Endothelial cell of umbilical vein (primary cell): ENCODE results near the gene CCNJL. TPM values are rescaled to one million over a fixed set of nuclear protein-coding genes. Genes with fewer than 3 reads are reported as not detected.
A peak's percentile ranks its signal among the peaks of the same experiment; 100 is the strongest.
"Not testable (repeated sequence)": the region's sequence is repeated elsewhere in the genome, so short reads cannot be mapped to it uniquely, and the experiment has no call there.

Experiments used
- BruUV-seq: library from RNA; stranded (reverse); fragments of 400-500 nt; replicated peaks from 2 replicates; lab custom pipeline; 2021; lab: Mats Ljungman, UMichigan
- CTCF ChIA-PET: fragments of 300-600, 350-600 bp; sonication (Branson Sonifier 250); formaldehyde crosslinking; loops from one replicate; lab custom pipeline; 2021; ENCODE audit warnings: antibody characterized with exemption, inconsistent platforms; lab: Charles Lee
- POLR2A ChIA-PET: fragments of 300-600, 350-600 bp; sonication (Branson Sonifier 250); formaldehyde crosslinking; loops from one replicate; lab custom pipeline; 2021; ENCODE audit warnings: antibody characterized with exemption, inconsistent platforms; lab: Charles Lee
- DNase-seq: peaks from one replicate; pipeline ENCODE4 v3.0.0-alpha.2; 2011; ENCODE audit warnings: low read depth, low spot score
- FAIRE-seq: peaks from 2 replicates; lab custom pipeline; 2011; peaks lifted over from hg19 to GRCh38; lab: Jason Lieb, UNC
- H2AFZ ChIP-seq: 2 replicates; pipeline ENCODE4 v1.6.0; 2012; ENCODE audit warnings: low read depth, low read length, control low read depth, inconsistent platforms
- H3K27ac ChIP-seq: 2 replicates; pipeline ENCODE4 v1.5.1; 2011; ENCODE audit warnings: low read depth, mild to moderate bottlenecking, control low read depth, low read length, moderate library complexity; ENCODE audit not compliant: insufficient read depth
- H3K27me3 ChIP-seq, 2 experiments: 2 replicates each; pipeline versions ENCODE4 v1.6.0 to v1.6.1; 2011; ENCODE audit warnings: low read length in 2 of 2, mixed read lengths in 1 of 2; ENCODE audit not compliant: control insufficient read depth in 2 of 2, insufficient read depth in 2 of 2
- H3K36me3 ChIP-seq, 2 experiments: 2 replicates in 1 of 2; 3 replicates in 1 of 2; pipeline ENCODE4 v1.5.1; 2011; ENCODE audit warnings: low read length in 2 of 2, mild to moderate bottlenecking in 1 of 2, moderate library complexity in 1 of 2; ENCODE audit not compliant: control insufficient read depth in 2 of 2, insufficient read depth in 2 of 2; ENCODE audit errors: extremely low read depth in 1 of 2
- H3K4me1 ChIP-seq: 3 replicates; pipeline ENCODE4 v1.5.1; 2011; ENCODE audit warnings: mild to moderate bottlenecking, low read length; ENCODE audit not compliant: control insufficient read depth, insufficient read depth; ENCODE audit errors: extremely low read depth
- H3K4me2 ChIP-seq: 2 replicates; pipeline ENCODE4 v1.6.1; 2011; ENCODE audit warnings: low read length, control low read depth, mixed read lengths; ENCODE audit not compliant: insufficient read depth
- H3K4me3 ChIP-seq, 3 experiments: fragments of 200-600 bp in 1 of 3; sonication (generic), shearing (Covaris generic) in 1 of 3; replicated peaks in 1 of 3; 2 replicates each; pipeline ENCODE4 v1.5.1; 2011 to 2016; ENCODE audit warnings: control low read depth in 3 of 3, low read length in 3 of 3, mild to moderate bottlenecking in 2 of 3, inconsistent platforms in 1 of 3, low read depth in 1 of 3, moderate library complexity in 1 of 3; ENCODE audit not compliant: insufficient read depth in 1 of 3
- H3K79me2 ChIP-seq: 2 replicates; pipeline ENCODE4 v1.6.0; 2012; ENCODE audit warnings: low read length, inconsistent platforms; ENCODE audit not compliant: control insufficient read depth, insufficient read depth
- H3K9ac ChIP-seq: replicated peaks from 2 replicates; pipeline ENCODE3; 2011; ENCODE audit warnings: low read length, control low read depth; ENCODE audit not compliant: insufficient read depth; ENCODE audit errors: extremely low read depth
- H3K9me1 ChIP-seq: replicated peaks from 3 replicates; pipeline ENCODE4 v1.6.0; 2011; ENCODE audit warnings: mild to moderate bottlenecking, low read length; ENCODE audit not compliant: control insufficient read depth, insufficient read depth; ENCODE audit errors: extremely low read depth
- H3K9me3 ChIP-seq: replicated peaks from 2 replicates; pipeline ENCODE4 v1.5.1; 2012; ENCODE audit warnings: low read length, inconsistent platforms; ENCODE audit not compliant: control insufficient read depth, insufficient read depth
- H4K20me1 ChIP-seq: replicated peaks from 2 replicates; pipeline ENCODE3; 2011; ENCODE audit warnings: mild to moderate bottlenecking, low read length; ENCODE audit not compliant: control insufficient read depth, insufficient read depth; ENCODE audit errors: extremely low read depth
- EZH2 ChIP-seq: IDR thresholded peaks from 2 replicates; pipeline ENCODE4 v1.6.1; 2012; ENCODE audit warnings: borderline replicate concordance, low read depth, mild to moderate bottlenecking, moderate library complexity, low read length, inconsistent platforms; ENCODE audit not compliant: severe bottlenecking
- dilution Hi-C: fragments of 300-500 bp; cut with MboI; formaldehyde crosslinking; loops from one replicate; pipeline ENCODE4 v1.15.0; 2019; ENCODE audit warnings: low sequenced_read_pairs; ENCODE audit not compliant: extremely low pct_ligation_motif_present
- intact Hi-C: fragments of 100-400 bp; cut with micrococcal nuclease; formaldehyde crosslinking; loops from one replicate; pipeline ENCODE4 v1.10.0; 2022
- polyA plus RNA-seq, 4 experiments: library from polyadenylated mRNA; depleted of rRNA in 3 of 4; stranded (reverse) in 3 of 4; unstranded in 1 of 4; fragments of >200 nt; gene quantifications; 2 replicates each; pipeline versions ENCODE4 v1.2.1 to v1.2.3, GENCODE V29; 2011 to 2012; ENCODE audit warnings: missing spikeins in 1 of 4
- total RNA-seq: library from RNA; stranded (reverse); gene quantifications from 2 replicates; pipeline ENCODE4 v1.2.3, GENCODE V29; 2021

CCNJL gene
- total and polyA plus RNA-seq, 2 donors (not counting 3 experiments of a cell fraction or from before 2014, with no cell fraction given) = 20.0 to 21.3 TPM

- H3K4me3 ChIP-seq = no peak overlapping the region
- dilution Hi-C loops = no loop called here
- ChIA-PET CTCF (interaction anchor here (13.5 kb wide), 1 partner anchor 317 kb away, joined by 243 read pairs; no protein-coding TSS in a partner anchor), POLR2A (no interaction called here)
- no peak overlapping the region for H3K9ac ChIP-seq
- no peaks in the 10 kb centered on the region for H3K79me2 ChIP-seq
- H3K9me3 ChIP-seq = no peaks in the 10 kb centered on the region
- DNase-seq = no peak
- no peaks in the 10 kb centered on the region for H3K36me3 ChIP-seq
- no peaks in the 10 kb centered on the region for H4K20me1 ChIP-seq
- no peak overlapping the region for H3K4me2 ChIP-seq
- no peak overlapping the region for H2AFZ ChIP-seq
- no peak overlapping the region for H3K27ac ChIP-seq
- H3K4me1 ChIP-seq = no peaks in the 10 kb centered on the region
- intact Hi-C loops = no loop called here
- no TSS peak for BruUV-seq
- no peaks in the 10 kb centered on the region for H3K27me3 ChIP-seq
- H3K9me1 ChIP-seq = no peaks in the 10 kb centered on the region
- peak; percentile 12 for FAIRE-seq
- no peak for TF ChIP-seq EZH2
Measured at GRCh38 chr5:160339406-160340130, 27.2 kb upstream of the CCNJL start.

- H3K4me1 ChIP-seq, H3K9me3 ChIP-seq, H3K27ac ChIP-seq, H3K9me1 ChIP-seq, H3K4me2 ChIP-seq, dilution Hi-C loops, H3K27me3 ChIP-seq, H4K20me1 ChIP-seq, H3K9ac ChIP-seq, H3K4me3 ChIP-seq, H3K36me3 ChIP-seq, H2AFZ ChIP-seq, BruUV-seq, POLR2A ChIA-PET, DNase-seq, FAIRE-seq, H3K79me2 ChIP-seq, intact Hi-C loops: not testable (repeated sequence)
- CTCF ChIA-PET = interaction anchor here (2.5 kb wide), 1 partner anchor 11 kb away, joined by 13 read pairs; no protein-coding TSS in a partner anchor
Measured at GRCh38 chr5:160334716-160335115, 22.4 kb upstream of the CCNJL start.
